ENCODE data around the gene OPALIN.

DNA sequence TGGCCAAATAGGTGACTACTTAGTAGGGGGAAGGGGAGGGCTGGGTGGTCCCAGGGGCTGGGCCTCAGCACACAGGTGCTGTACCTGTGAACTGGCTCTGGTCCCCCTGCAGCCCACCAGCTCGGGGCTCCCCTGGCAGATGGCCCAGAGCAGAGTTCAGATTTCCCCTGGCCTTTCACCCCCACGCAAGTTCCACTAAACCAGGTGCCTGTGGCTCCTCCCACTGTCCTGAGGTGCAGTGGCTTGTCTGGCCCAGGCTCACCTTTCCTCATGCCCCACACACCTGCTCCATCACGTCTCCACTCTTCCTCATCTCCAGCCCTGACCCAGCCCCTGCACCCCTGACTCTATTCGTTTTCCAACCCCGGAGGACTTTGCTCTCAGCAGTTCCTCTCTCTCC is 47.3 kb upstream of the OPALIN start:
- TF ChIP-seq POLR2A (IDR thresholded peaks at IDR 0.05; ENCODE audit: low read depth, low read length) (no peak), POLR2AphosphoS5 (IDR thresholded peaks at IDR 0.05; ENCODE audit: low read depth, low read length) (no peak), TAF1 (IDR thresholded peaks at IDR 0.05; ENCODE audit: borderline replicate concordance, low read depth, low read length) (no peak)

Data from GM12892 (cell line).